ENCODE measurements around the gene NKX2-2. TPM values are rescaled to one million over a fixed set of nuclear protein-coding genes. Genes with fewer than 3 reads are reported as not detected.

Gene NKX2-2
- total RNA-seq, 1 donor from 2014 or later, result not detected

DNA sequence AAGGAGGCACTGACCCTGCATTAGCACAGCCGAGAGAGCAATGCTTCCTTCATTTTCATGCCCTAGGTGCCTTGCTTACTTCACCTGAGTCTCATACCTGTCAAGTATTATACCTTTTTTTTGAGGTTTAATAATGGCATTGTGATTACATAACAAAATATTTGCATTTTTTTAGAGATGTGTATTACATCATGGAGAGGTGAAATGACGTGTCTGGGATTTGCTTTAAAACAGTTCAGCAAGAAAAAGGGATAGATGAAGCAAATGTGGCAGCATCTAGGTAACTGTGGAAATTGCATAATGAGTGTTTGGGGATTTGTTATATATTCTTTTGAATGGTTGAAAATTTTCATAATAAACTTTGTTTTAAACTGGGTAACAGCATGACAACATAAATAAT is 48.9 kb downstream of the NKX2-2 start:
- no peak for DNase-seq (ENCODE audit: low read depth)
- Histone ChIP-seq H3K27me3 (ENCODE audit: control insufficient read depth, insufficient read depth, low read length) (no peaks in the 10 kb centered on the region), H3K36me3 (ENCODE audit: control insufficient read depth, insufficient read depth, low read length) (no peaks in the 10 kb centered on the region), H3K4me3 (ENCODE audit: low read depth, low read length) (no peak overlapping the region)
- TF ChIP-seq, protein P1, sequence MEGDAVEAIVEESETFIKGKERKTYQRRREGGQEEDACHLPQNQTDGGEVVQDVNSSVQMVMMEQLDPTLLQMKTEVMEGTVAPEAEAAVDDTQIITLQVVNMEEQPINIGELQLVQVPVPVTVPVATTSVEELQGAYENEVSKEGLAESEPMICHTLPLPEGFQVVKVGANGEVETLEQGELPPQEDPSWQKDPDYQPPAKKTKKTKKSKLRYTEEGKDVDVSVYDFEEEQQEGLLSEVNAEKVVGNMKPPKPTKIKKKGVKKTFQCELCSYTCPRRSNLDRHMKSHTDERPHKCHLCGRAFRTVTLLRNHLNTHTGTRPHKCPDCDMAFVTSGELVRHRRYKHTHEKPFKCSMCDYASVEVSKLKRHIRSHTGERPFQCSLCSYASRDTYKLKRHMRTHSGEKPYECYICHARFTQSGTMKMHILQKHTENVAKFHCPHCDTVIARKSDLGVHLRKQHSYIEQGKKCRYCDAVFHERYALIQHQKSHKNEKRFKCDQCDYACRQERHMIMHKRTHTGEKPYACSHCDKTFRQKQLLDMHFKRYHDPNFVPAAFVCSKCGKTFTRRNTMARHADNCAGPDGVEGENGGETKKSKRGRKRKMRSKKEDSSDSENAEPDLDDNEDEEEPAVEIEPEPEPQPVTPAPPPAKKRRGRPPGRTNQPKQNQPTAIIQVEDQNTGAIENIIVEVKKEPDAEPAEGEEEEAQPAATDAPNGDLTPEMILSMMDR (IDR thresholded peaks at IDR 0.05; ENCODE audit: insufficient read depth, low read length, poor library complexity, severe bottlenecking), result no peak

Other genes starting within 250 kb of the NKX2-2 start
- gene XRN2, start 210.7 kb downstream of the NKX2-2 start, total RNA-seq, result 105 and 107 TPM in 2 replicates
- not detected in 2 replicates for gene NKX2-4, start 116.5 kb downstream of the NKX2-2 start, total RNA-seq
- gene PAX1, start 191.6 kb upstream of the NKX2-2 start, total RNA-seq, result not detected in 2 replicates

All from kidney epithelial cell (primary cell).